OCI-LY7 (cell line): Measurements from ENCODE around the gene TLR5. TPM values are rescaled to one million over a fixed set of nuclear protein-coding genes. Genes with fewer than 3 reads are reported as not detected.

Experiments used
- BruUV-seq: library from RNA; stranded (reverse); fragments of 400-500 nt; replicated peaks from 2 replicates; lab custom pipeline; 2021; lab: Mats Ljungman, UMichigan
- CTCF ChIA-PET: fragments of 300-600 bp; sonication (Branson Sonifier 250); formaldehyde crosslinking; loops from one replicate; lab custom pipeline; 2022; ENCODE audit warnings: antibody characterized with exemption; ENCODE audit not compliant: unreplicated experiment; lab: Charles Lee
- POLR2A ChIA-PET: fragments of 300-600 bp; sonication (Branson Sonifier 250); formaldehyde crosslinking; loops from one replicate; lab custom pipeline; 2022; ENCODE audit warnings: antibody characterized with exemption; lab: Charles Lee
- DNase-seq: peaks from one replicate; pipeline ENCODE4 v3.0.0-alpha.2; 2015; ENCODE audit warnings: low spot score
- H2AFZ ChIP-seq: fragments of 200-600 bp; sonication (generic), shearing (Covaris generic); 2 replicates; pipeline ENCODE4 v1.6.1; 2014; ENCODE audit warnings: mild to moderate bottlenecking, antibody characterized with exemption, low read length, moderate library complexity
- H3K27ac ChIP-seq: fragments of 200-600 bp; sonication (generic); 2 replicates; pipeline ENCODE4 v1.5.1; 2014; ENCODE audit warnings: mixed run types, low read depth, mild to moderate bottlenecking, moderate library complexity, low read length, inconsistent platforms; ENCODE audit not compliant: poor library complexity, severe bottlenecking
- H3K36me3 ChIP-seq: fragments of 200-600 bp; sonication (generic); 2 replicates; pipeline ENCODE4 v1.6.1; 2014; ENCODE audit warnings: mild to moderate bottlenecking, antibody characterized with exemption, low read length, moderate library complexity, mixed read lengths; ENCODE audit not compliant: insufficient read depth
- H3K4me1 ChIP-seq: fragments of 200-600 bp; sonication (generic); 2 replicates; pipeline ENCODE4 v1.5.1; 2014; ENCODE audit warnings: mild to moderate bottlenecking, low read length; ENCODE audit not compliant: insufficient read depth, poor library complexity, severe bottlenecking
- H3K4me2 ChIP-seq: fragments of 200-600 bp; sonication (generic); 2 replicates; pipeline ENCODE4 v1.6.1; 2014; ENCODE audit warnings: mild to moderate bottlenecking, low read length
- H3K4me3 ChIP-seq: fragments of 200-600 bp; sonication (generic); 2 replicates; pipeline ENCODE4 v1.5.1; 2014; ENCODE audit warnings: mild to moderate bottlenecking, low read depth, low read length; ENCODE audit not compliant: poor library complexity, severe bottlenecking
- H3K79me2 ChIP-seq: fragments of 200-600 bp; sonication (generic); 2 replicates; pipeline ENCODE4 v1.6.1; 2016; ENCODE audit warnings: low read depth, mild to moderate bottlenecking, low read length, moderate library complexity, mixed read lengths; ENCODE audit not compliant: insufficient read depth
- H3K9me2 ChIP-seq: fragments of 200-600 bp; sonication (generic); 2 replicates; pipeline ENCODE4 v1.6.1; 2016; ENCODE audit warnings: mild to moderate bottlenecking, low read length, mixed read lengths; ENCODE audit not compliant: insufficient read depth
- H3K9me3 ChIP-seq: fragments of 200-600 bp; sonication (generic); 2 replicates; pipeline ENCODE4 v1.6.1; 2014; ENCODE audit warnings: mild to moderate bottlenecking, mixed run types, low read length, mixed read lengths
- H4K20me1 ChIP-seq: fragments of 200-600 bp; sonication (generic); 2 replicates; pipeline ENCODE4 v1.6.1; 2014; ENCODE audit warnings: mild to moderate bottlenecking, antibody characterized with exemption, low read length, moderate library complexity, mixed read lengths; ENCODE audit not compliant: insufficient read depth
- EZH2phosphoT487 ChIP-seq: fragments of 200-600 bp; sonication (generic); IDR thresholded peaks from 2 replicates; pipeline ENCODE4 v1.6.1; 2018; ENCODE audit warnings: low read depth, borderline replicate concordance, mild to moderate bottlenecking, mixed run types, antibody characterized with exemption, low read length, moderate library complexity, mixed read lengths
- intact Hi-C: fragments of 100-400 bp; cut with micrococcal nuclease; formaldehyde crosslinking; loops from one replicate; pipeline ENCODE4 v1.10.0; 2022; ENCODE audit not compliant: unreplicated experiment
- total RNA-seq, 2 experiments: library from RNA; depleted of rRNA in 1 of 2; stranded (reverse); fragments of >200 nt in 1 of 2; shearing (Covaris generic) in 1 of 2; gene quantifications; 2 replicates each; pipeline ENCODE4 v1.2.3, GENCODE V29; 2014 to 2022
- TF ChIP-seq, protein P1 (sequence below): fragments of 200-600 bp; sonication (generic); conservative IDR thresholded peaks from 2 replicates; pipeline ENCODE4 v1.5.1; 2014; ENCODE audit warnings: mild to moderate bottlenecking, antibody characterized with exemption, low read length, moderate library complexity, mixed read lengths

Gene TLR5
- total RNA-seq, 2 experiments from 2014 or later = not detected

DNA sequence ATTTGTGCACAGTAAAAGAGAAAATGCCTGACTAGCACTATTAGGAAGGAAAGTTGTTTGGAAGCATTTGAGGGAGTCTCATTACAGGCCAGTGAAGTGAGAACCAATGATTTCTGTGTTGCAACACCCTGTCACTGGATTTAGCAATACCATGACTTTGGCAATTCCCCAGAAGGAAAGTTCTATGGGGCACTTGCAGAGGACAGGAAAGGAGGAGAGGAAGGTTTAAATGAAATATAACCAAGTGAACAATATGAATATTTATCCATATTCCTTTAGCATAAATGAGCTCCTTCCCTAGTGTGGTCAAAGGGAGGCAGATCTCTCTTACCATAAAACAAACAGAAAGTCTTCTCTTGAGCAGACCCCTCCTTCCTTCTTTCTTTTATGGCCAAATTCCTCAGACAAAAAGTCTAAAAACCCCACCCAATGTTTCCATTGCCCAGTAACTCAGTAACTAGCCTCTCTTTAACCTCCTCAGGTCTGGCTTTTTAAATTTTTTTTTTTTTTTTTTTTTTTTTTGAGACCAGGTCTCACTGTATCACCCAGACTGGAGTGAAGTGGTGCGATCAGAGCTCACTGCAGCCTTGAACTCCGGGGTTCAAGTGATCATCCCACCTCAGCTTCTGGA, 5.5 kb downstream of the TLR5 start:
- H3K79me2 ChIP-seq = no peaks in the 10 kb centered on the region
- H3K36me3 ChIP-seq = no peaks in the 10 kb centered on the region
- intact Hi-C loops = no loop called here
- no peaks in the 10 kb centered on the region for H3K9me3 ChIP-seq
- no peaks in the 10 kb centered on the region for H3K9me2 ChIP-seq
- H3K4me2 ChIP-seq = no peak overlapping the region
- TF ChIP-seq, protein P1, sequence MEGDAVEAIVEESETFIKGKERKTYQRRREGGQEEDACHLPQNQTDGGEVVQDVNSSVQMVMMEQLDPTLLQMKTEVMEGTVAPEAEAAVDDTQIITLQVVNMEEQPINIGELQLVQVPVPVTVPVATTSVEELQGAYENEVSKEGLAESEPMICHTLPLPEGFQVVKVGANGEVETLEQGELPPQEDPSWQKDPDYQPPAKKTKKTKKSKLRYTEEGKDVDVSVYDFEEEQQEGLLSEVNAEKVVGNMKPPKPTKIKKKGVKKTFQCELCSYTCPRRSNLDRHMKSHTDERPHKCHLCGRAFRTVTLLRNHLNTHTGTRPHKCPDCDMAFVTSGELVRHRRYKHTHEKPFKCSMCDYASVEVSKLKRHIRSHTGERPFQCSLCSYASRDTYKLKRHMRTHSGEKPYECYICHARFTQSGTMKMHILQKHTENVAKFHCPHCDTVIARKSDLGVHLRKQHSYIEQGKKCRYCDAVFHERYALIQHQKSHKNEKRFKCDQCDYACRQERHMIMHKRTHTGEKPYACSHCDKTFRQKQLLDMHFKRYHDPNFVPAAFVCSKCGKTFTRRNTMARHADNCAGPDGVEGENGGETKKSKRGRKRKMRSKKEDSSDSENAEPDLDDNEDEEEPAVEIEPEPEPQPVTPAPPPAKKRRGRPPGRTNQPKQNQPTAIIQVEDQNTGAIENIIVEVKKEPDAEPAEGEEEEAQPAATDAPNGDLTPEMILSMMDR = no peak
- DNase-seq = no peak
- CTCF ChIA-PET = no interaction called here
- no TSS peak for BruUV-seq
- H4K20me1 ChIP-seq = no peaks in the 10 kb centered on the region
- H3K4me3 ChIP-seq = no peak overlapping the region
- H2AFZ ChIP-seq = no peak overlapping the region
- no peaks in the 10 kb centered on the region for H3K4me1 ChIP-seq
- POLR2A ChIA-PET = interaction anchor here (0.7 kb wide), 1 partner anchor 1358 kb away, joined by 5 read pairs; no protein-coding TSS in a partner anchor
- H3K27ac ChIP-seq = no peak overlapping the region

DNA sequence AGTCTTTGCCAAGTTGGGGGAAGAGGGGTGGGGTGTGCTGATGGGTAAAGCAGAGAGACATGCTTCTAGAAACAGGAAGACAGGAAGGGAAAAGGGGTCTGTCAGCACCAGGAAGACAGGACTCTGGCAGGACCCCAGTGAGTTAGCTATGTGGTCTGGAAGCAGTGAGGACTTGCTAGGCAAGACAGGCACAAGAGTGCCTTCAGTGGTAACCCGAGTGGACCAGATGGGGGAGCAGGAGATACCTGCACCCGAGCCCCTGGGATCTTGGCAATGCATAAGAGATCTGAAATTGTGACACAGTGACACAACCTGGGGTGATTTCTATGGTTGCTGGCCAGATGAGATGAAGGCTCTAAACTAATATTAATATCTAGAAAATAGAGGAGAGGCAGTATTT, 7.0 kb downstream of the TLR5 start:
- Histone ChIP-seq H4K20me1 (no peaks in the 10 kb centered on the region), H3K4me1 (no peaks in the 10 kb centered on the region), H3K9me2 (no peaks in the 10 kb centered on the region), H3K36me3 (no peaks in the 10 kb centered on the region), H3K27ac (no peak overlapping the region), H3K9me3 (no peaks in the 10 kb centered on the region), H2AFZ (no peak overlapping the region), H3K79me2 (no peaks in the 10 kb centered on the region), H3K4me2 (no peak overlapping the region), H3K4me3 (no peak overlapping the region)
- TF ChIP-seq, protein P1 = no peak
- no peak for TF ChIP-seq EZH2phosphoT487
- BruUV-seq = no TSS peak
- no peak for DNase-seq
- POLR2A ChIA-PET = no interaction called here
- intact Hi-C loops = no loop called here
- CTCF ChIA-PET = no interaction called here

DNA sequence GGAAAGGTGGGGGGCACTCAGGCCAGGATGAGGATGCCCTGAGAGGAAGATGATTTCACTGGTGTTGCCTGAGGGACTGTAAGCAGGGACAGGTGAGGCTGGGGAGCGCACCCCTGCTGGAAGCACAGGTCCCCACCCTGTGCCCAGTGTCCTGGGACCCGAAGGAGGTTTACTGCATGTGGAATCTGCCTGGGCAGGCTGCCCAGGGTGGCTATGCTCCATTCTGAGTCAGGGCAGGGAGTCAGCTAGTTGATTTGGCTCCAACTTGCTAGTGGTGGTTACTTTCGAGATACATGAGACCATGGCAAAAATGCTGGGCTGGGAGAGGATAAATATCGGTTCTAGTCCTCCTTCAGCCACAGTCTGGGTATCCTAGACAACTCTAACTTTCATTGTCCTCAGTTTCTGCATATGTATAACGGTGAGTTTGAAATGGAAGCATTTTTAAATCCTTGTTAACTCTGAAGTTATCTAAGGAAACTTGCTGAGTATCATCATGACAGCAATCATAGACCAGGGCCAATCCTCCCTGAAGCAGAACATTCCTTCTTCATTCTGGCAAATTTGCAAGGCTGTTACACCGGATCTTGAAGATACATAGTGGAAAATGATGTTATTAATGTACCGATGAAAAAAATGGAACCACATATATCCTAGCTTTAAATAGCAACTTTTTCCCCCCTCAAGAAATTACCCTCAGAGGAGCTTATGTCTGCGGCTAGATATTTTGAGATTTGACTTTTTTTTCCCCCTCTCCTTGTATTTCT, 7.7 kb downstream of the TLR5 start:
- Histone ChIP-seq H3K4me2 (no peak overlapping the region), H2AFZ (no peak overlapping the region), H3K36me3 (no peaks in the 10 kb centered on the region), H3K4me3 (no peak overlapping the region), H3K4me1 (no peaks in the 10 kb centered on the region), H4K20me1 (no peaks in the 10 kb centered on the region), H3K9me2 (no peaks in the 10 kb centered on the region), H3K9me3 (no peaks in the 10 kb centered on the region), H3K79me2 (no peaks in the 10 kb centered on the region), H3K27ac (no peak overlapping the region)
- ChIA-PET CTCF (interaction anchor here (0.5 kb wide), 1 partner anchor 1368 kb away, joined by 3 read pairs; no protein-coding TSS in a partner anchor), POLR2A (interaction anchor here (0.7 to 1.0 kb wide), 2 partner anchors 10 to 740 kb away, joined by 3 read pairs; no protein-coding TSS in a partner anchor)
- BruUV-seq = no TSS peak
- intact Hi-C loops = no loop called here
- TF ChIP-seq, protein P1 = no peak
- no peak for TF ChIP-seq EZH2phosphoT487
- no peak for DNase-seq
